Measurements from ENCODE around the gene PELO.
A peak's percentile ranks its signal among the peaks of the same experiment; 100 is the strongest.
"Not testable (repeated sequence)": the region's sequence is repeated elsewhere in the genome, so short reads cannot be mapped to it uniquely, and the experiment has no call there.

The PELO gene, protein sequence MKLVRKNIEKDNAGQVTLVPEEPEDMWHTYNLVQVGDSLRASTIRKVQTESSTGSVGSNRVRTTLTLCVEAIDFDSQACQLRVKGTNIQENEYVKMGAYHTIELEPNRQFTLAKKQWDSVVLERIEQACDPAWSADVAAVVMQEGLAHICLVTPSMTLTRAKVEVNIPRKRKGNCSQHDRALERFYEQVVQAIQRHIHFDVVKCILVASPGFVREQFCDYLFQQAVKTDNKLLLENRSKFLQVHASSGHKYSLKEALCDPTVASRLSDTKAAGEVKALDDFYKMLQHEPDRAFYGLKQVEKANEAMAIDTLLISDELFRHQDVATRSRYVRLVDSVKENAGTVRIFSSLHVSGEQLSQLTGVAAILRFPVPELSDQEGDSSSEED

DNA sequence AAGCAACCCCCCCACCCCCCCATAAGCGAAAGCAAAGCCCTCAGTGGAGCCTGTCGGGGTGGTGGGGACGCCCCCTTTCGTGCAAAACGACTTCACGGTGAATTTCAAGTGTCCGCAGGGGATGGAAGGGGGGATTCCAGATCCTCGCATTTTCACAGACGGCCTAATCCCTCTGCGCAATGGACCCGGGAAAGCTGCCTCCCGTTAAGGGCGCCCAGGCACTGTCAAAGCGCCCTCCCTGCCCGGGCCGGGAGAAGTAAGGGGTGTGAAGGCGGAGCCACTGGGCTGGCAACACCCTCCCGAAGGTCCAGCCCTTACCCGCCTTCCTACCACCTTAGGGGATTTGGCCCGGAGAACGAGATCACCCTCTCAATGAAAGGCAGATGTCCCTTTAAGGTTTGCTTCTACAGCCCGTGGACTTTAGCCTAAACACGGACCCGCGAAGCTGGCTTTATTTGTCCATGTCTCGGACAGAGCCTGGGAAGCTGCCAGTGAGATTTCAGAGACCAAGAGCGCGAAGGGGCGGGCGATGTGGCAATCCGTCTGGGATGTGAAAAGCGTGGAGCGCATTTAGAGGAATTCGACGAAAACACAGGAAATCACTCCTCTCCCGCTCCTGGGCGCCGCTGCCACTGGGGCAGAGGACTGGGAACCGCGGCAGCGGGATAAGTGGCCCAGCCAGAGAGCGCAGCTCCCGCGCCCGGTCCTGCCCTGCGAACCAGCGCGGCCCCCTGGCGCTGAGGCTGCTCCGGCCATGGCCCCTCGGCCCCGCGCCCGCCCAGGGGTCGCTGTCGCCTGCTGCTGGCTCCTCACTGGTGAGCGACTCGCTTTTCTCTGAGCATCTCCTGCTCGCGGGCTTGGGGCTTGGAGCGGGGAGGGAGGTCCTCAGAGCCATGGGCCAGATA lies at the start of gene PELO, which contains the start of gene ITGA1:
Gene PELO, plus strand, starts transcription at position 317 of the 905 bp plus-strand sequence. CDS start 12,479 bp downstream, outside the sequence.
Gene ITGA1, plus strand, starts transcription at position 317 of the 905 bp plus-strand sequence. Its CDS starts 438 bp downstream, at position 755.
- peak; percentile 39 to 50 for DNase-seq (ENCODE audit: low read depth in 2 of 2)

DNA sequence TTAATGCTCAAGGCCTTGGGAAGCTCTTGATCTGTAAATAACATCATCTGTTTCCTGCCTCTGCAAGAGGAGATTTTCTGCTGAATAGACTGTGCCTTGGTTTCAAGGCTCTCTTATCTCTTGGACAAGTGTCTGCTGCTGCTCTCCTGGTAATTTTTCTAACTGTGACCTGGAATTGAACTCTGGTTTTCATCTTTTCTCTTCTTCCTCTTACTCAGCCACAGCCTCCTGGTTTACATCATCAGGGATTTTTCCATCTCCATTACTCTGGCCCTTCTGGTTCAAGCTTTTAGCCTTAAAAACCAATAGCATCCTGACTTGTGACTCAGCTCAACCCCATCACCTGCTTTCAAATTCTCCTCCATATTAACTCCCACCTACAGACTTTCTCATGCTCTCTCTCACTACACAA lies 49.6 kb upstream of the PELO start:
- no peak for DNase-seq (ENCODE audit: low read depth in 2 of 2)

DNA sequence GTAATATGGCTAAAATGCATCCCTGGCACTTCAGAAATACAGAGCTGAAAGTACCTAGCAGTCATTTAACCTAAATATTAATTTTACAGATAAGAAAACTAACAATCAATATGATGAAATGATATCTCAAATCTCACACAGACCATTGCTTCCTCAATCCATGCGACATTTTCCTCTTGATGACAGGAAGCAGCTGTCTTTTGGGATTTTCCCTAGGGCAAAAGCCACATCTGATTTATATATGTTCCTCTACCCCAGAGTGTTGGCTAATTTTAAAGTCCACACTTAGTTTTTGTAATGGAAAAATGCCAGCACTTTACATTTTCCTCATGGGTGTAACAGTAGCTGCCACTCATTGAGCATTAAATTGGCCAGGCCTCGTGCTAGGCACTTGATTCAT lies 47.7 kb upstream of the PELO start:
- no peak for DNase-seq (ENCODE audit: low read depth in 2 of 2)

DNA sequence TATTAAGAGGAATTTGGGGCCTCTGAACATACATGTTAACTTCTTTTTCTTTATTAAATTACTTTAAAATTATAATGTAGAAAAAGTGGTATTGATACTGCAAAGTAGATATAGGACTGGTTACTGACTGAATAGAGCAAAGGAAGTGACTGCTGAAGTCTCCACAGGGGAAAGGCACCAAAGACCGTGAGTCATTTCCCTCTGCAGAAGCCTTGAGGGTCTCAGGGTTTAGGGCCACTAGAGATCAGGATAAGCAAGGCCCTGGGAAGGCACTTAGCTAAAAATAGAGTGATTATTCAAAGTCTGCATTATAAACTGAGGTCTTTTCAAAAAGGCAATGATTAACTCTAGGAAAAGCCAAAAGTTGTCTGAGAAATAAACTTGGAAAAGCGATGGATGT lies 44.7 kb upstream of the PELO start:
- DNase-seq (ENCODE audit: low read depth in 2 of 2), result no peak

DNA sequence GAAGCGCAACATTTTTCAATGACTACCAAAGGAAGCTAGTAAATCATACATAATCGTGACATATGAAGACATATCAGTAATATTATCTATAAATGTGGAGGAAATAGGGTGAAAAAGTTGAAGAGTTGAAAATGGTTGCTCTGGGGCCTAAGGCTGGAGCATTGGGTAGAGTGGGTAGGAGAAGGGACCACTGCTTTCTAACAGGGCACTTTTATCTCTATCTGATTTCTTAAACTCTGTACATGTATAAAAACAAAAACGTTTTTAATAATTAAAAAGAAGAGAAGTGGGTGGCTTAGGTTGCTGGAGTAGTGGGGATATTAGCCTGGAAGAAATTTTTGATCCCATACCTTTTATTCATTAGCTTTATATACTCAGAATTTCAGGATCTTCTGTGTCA lies 44.2 kb upstream of the PELO start:
- DNase-seq (ENCODE audit: low read depth in 2 of 2), result no peak

- DNase-seq (ENCODE audit: low read depth in 2 of 2), result no peak
Measured at GRCh38 chr5:52743970-52744369, 43.7 kb upstream of the PELO start.

GRCh38 chr5:52744867-52745458 lies 42.8 kb upstream of the PELO start:
- not testable (repeated sequence) for DNase-seq (ENCODE audit: low read depth in 2 of 2)

GRCh38 chr5:52746539-52746938 lies 41.2 kb upstream of the PELO start:
- DNase-seq (ENCODE audit: low read depth in 2 of 2), result no peak

- DNase-seq (ENCODE audit: low read depth in 2 of 2), result no peak
Measured at GRCh38 chr5:52748590-52748989, 39.1 kb upstream of the PELO start.

DNA sequence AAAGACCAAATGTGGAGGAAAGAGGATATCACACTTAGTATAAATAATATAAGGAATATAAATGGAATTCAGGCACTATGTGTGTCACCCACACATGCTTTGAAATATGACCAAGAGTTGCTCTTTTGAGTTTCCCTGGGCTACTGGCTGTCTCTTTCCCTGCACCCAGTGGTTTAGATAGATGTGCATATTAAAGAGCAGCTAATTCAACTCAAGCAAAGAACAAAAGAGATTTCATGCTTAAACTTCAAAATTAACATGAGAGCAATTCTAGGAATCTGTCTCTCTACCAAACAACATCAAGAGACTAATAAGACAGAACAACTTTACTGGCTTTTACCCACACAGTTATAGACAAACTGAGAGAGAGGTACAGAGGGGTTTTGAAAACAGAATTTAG lies 38.0 kb upstream of the PELO start:
- DNase-seq (ENCODE audit: low read depth in 2 of 2), result no peak

GRCh38 chr5:52751137-52751536 lies 36.6 kb upstream of the PELO start:
- no peak for DNase-seq (ENCODE audit: low read depth in 2 of 2)

DNA sequence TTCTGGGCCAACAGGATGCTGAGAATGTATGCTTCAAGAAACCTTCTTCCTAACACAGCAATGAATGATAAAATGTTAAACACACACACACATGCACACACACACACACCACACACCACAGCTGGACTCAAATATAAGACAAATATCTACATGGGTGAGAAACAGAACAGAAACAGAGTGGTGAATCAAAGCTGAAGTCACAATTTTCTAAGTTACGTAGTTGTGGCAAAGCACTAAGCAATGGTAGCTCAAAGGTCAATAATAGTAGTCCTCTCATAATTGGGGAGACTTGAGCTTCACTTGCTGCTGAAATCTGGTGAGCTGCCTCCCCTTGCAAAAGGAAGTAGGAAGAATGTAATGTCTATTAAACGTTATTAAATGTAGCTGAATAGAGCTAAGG lies 33.7 kb upstream of the PELO start:
- no peak for DNase-seq (ENCODE audit: low read depth in 2 of 2)

DNA sequence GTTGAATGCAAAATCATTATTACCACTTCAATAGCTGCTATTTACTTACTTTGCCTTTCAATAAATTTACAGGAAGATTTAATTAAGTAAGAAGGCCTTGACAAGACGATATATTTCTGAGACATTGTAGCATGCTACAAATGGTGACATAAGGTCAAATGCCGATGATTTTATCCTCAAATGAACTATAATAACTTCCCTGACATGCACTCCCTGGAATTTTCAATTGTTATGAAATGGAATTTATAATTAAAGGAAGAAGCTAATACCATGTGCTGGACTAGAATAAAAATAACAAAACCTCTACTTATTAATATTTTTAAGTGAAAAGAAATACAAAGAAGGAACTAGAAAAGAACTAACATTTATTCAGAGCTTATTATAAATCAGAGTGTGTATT lies 30.2 kb upstream of the PELO start:
- DNase-seq (ENCODE audit: low read depth in 2 of 2), result no peak

GRCh38 chr5:52758014-52758413 lies 29.7 kb upstream of the PELO start:
- no peak for DNase-seq (ENCODE audit: low read depth in 2 of 2)

GRCh38 chr5:52759331-52759730 lies 28.4 kb upstream of the PELO start:
- DNase-seq (ENCODE audit: low read depth in 2 of 2), result no peak

DNA sequence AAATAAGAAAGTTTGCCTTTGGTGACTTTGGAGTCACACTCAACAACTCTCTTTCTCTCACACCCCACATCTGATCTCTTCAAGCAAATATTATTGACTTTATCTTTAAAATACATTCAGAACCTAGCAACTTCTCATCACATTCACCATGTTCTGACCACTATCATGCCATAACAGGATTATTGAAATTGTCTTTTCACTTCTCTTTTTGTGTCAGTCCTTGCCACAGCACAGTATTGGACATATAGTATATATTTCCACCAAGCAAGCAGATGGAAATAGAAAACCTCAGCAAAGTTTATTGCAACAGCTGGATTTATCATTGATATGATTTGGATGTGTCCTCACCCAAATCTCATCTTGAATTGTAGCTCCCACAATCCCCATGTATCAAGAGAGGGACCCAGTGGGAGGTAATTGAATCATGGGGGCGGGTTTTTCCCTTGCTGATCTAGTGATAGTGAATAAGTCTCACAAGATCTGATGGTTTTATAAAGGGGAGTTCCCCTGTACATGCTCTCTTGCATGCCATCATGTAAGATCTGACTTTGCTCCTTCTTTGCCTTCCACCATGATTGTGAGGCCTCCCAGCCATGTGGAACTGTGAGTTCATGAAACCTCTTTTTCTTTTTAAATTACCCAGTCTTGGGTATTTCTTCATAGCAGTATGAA lies 26.9 kb upstream of the PELO start:
- DNase-seq (ENCODE audit: low read depth in 2 of 2), result peak in 1 of 2 experiments; percentile 16

DNA sequence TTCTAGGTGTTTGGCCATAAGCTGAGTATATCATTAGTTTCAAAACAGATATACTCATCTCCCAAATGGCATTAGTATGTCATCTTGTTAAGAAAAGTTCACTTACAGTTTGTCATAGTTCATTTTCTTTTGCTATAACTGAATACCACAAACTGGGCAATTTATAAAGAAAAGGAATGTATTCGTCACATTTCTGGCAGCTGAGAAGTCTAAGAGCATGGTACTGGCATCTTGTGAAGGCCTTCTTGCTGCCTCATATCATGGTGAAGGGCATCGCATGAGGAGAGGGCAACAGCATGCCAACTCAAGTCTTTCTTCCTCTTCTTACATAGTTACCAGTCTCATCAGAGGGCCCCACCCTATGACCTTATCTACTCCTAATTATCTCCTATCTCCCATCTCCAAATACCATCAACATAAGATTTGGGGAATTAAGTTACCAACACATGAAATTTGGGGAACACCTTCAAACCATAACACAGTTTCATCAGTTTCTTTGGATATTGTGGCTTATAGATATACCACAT lies 20.4 kb upstream of the PELO start:
- no peak for DNase-seq (ENCODE audit: low read depth in 2 of 2)

DNA sequence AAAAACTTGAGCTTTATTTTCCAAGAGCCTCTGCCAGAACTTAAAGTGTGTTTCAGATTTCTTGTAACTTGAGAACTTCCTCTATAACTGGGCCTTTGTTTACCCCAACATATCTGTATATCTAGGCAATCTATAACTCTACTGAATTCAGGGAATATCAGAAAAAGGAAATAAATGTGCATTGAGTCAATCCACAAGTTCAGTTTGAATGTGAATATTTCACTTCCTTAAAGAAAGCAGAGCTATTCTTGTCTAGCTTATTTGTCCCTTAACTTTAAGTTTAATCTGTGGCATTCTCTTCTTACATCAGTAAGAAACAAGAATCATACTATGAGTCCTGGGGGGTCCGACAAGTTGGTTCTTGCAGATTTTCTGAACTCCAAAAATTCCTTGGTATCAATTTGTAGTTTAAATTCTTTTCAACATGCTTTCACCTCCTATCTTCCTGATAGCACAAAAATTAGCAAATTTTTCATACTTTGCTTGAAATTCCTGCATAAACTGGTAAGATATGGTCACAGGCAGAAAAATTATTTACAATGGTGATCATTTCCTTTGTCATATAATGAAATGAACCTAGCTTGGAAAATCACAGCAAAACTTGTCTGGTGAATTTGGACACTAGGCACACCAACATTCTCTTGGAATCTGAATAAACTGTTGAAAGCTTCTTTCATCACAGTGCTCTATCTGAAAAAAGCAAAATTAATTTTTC lies 19.8 kb upstream of the PELO start:
- no peak for DNase-seq (ENCODE audit: low read depth in 2 of 2)

GRCh38 chr5:52769061-52769460 lies 18.7 kb upstream of the PELO start:
- no peak for DNase-seq (ENCODE audit: low read depth in 2 of 2)

- DNase-seq (ENCODE audit: low read depth in 2 of 2), result no peak
Measured at GRCh38 chr5:52770287-52770939, 17.3 kb upstream of the PELO start.

All from stimulated activated CD4-positive, alpha-beta T cell treated with anti-CD3 and anti-CD28 coated beads, Interleukin-12 subunit alpha, Interleukin-12 subunit beta, amount 100 ng/mL, for 24 hours (primary cell).